Measurements from ENCODE around the gene DOCK1. TPM values are rescaled to one million over a fixed set of nuclear protein-coding genes. Genes with fewer than 3 reads are reported as not detected.

DOCK1 gene
- total RNA-seq, 2 experiments from 2014 or later, result 0.13 TPM; not detected in 1

GRCh38 chr10:127399668-127400067 lies 494.4 kb downstream of the DOCK1 start:
- Mint-ChIP-seq H3K9me3 (peaks cover 2% of the 10 kb centered on the region), H3K4me1 (no peaks in the 10 kb centered on the region), H3K27ac (no peak overlapping the region), H3K36me3 (ENCODE audit: low read depth) (no peaks in the 10 kb centered on the region), H3K27me3 (no peaks in the 10 kb centered on the region), H3K4me3 (no peak overlapping the region)
- POLR2A ChIA-PET, result no interaction called here
- DNase-seq, result no peak
- CTCF ChIA-PET, result no interaction called here

GRCh38 chr10:127400216-127400615 lies 495.0 kb downstream of the DOCK1 start:
- peaks cover 4% of the 10 kb centered on the region for H3K9me3 Mint-ChIP-seq
- CTCF ChIA-PET, result no interaction called here

DNA sequence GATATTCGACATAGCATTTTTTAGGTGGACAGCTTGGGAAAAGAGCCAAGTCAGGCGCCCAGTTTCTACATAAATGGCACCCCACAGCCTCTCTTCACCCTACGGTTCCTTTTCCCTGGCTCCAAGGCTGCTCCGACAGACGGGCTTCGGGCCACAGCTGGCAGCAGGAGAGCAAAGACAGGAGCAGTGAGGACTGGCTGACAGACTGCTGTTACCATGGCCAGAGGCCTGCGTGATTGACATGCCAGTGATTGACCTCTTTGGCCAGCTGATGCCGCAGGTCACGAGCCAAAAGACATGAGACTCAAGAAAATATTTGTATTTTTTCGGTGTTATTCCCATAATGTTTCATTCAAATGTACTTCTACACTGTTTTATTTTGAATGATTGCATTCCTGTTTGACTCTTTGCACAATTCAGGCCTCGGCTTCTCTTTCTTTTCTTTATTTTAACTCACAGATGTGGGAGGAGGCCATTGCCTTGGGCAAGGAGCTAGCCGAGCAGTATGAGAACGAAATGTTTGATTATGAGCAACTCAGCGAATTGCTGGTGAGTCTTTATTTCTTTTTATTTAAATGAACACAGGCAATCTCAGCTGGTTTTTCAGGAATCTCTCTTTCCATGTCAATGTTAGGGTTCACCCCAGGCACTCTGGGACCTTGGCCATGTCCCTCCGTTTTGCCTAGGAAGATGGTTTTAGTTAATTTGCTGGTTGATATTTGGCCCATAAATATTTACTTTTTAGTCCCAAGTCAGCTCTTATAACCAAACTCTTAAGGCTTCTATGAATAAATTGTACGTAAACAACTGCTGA lies 497.6 kb downstream of the DOCK1 start:
- Mint-ChIP-seq H3K36me3 (ENCODE audit: low read depth) (no peaks in the 10 kb centered on the region), H3K4me3 (no peak overlapping the region), H3K27ac (no peak overlapping the region), H3K27me3 (no peaks in the 10 kb centered on the region), H3K9me3 (peaks cover 4% of the 10 kb centered on the region), H3K4me1 (no peaks in the 10 kb centered on the region)
- CTCF ChIA-PET, result no interaction called here
- DNase-seq, result no peak
- POLR2A ChIA-PET, result no interaction called here

More at GRCh38 chr10:127400216-127400615, 495.0 kb downstream of the DOCK1 start:
- Mint-ChIP-seq H3K4me3 (no peak overlapping the region), H3K4me1 (no peaks in the 10 kb centered on the region), H3K27ac (no peak overlapping the region), H3K36me3 (ENCODE audit: low read depth) (no peaks in the 10 kb centered on the region), H3K27me3 (no peaks in the 10 kb centered on the region)
- no peak for DNase-seq
- POLR2A ChIA-PET, result no interaction called here

GRCh38 chr10:127405221-127405620 lies 500.0 kb downstream of the DOCK1 start:
- Mint-ChIP-seq H3K27ac (no peak overlapping the region), H3K4me3 (no peak overlapping the region), H3K9me3 (peaks cover 4% of the 10 kb centered on the region), H3K4me1 (no peaks in the 10 kb centered on the region), H3K36me3 (ENCODE audit: low read depth) (no peaks in the 10 kb centered on the region), H3K27me3 (no peaks in the 10 kb centered on the region)
- CTCF ChIA-PET, result no interaction called here
- POLR2A ChIA-PET, result no interaction called here
- no peak for DNase-seq

DNA sequence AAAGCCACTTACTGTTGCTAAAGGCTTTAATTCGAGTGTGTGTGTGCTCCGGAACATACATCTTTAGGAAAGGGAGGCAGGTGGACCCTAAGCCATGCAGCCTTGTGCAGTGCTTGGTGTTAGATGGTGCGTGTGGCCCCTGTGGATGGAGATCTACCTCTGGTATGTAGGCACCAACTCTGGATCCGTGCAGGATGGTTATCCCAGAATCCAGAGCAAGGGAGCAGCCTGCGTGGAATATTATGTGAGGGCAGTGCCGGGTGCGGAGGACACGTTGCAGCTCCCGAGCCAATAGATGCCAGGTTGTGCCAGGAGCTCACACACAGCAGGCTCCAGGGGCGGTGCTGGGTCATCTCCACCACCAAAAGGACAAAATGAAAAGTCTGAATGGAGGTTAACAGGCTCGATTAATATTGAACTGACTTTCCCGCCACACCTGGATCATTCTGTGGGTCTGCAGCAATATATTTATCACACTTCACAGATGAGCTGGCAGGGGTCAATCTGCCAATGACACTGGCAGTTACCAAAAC lies 500.9 kb downstream of the DOCK1 start:
- Mint-ChIP-seq H3K27ac (no peak overlapping the region), H3K4me3 (no peak overlapping the region), H3K4me1 (no peaks in the 10 kb centered on the region), H3K9me3 (peaks cover 4% of the 10 kb centered on the region), H3K36me3 (ENCODE audit: low read depth) (no peaks in the 10 kb centered on the region), H3K27me3 (no peaks in the 10 kb centered on the region)
- CTCF ChIA-PET, result no interaction called here
- DNase-seq, result no peak
- POLR2A ChIA-PET, result no interaction called here

DNA sequence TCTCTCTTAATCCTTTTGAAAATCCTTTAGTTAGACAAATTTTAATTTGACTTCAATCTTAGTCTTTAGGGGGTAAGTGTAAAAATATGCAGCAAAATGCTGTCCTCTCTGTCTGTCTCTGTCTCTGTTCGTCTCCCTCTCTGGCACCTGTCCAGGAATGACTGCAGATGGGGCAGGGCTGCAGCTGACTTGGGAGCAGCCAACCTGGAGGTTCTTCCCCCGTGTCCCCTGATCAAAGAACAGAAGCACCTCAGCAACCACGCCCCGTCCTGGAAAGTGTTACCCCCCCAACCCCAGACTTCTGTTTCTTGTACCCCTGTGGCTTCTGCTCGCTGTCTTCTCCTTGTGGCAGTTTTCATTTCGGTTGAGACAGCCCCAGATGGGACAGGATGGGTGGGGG lies 502.3 kb downstream of the DOCK1 start:
- Mint-ChIP-seq H3K27ac (no peak overlapping the region), H3K4me3 (no peak overlapping the region), H3K27me3 (no peaks in the 10 kb centered on the region), H3K36me3 (ENCODE audit: low read depth) (no peaks in the 10 kb centered on the region), H3K9me3 (peaks cover 4% of the 10 kb centered on the region), H3K4me1 (no peaks in the 10 kb centered on the region)
- POLR2A ChIA-PET, result no interaction called here
- DNase-seq, result no peak
- CTCF ChIA-PET, result no interaction called here

GRCh38 chr10:127408112-127408710 lies 503.0 kb downstream of the DOCK1 start:
- no peaks in the 10 kb centered on the region for H3K27me3 Mint-ChIP-seq
- H3K27ac Mint-ChIP-seq, result no peak overlapping the region
- no peaks in the 10 kb centered on the region for H3K36me3 Mint-ChIP-seq (ENCODE audit: low read depth)
- DNase-seq, result no peak
- no peaks in the 10 kb centered on the region for H3K4me1 Mint-ChIP-seq
- peaks cover 4% of the 10 kb centered on the region for H3K9me3 Mint-ChIP-seq
- ChIA-PET CTCF (no interaction called here), POLR2A (no interaction called here)
- no peak overlapping the region for H3K4me3 Mint-ChIP-seq

- no peaks in the 10 kb centered on the region for H3K4me1 Mint-ChIP-seq
- CTCF ChIA-PET, result no interaction called here
- H3K9me3 Mint-ChIP-seq, result peaks cover 4% of the 10 kb centered on the region
- no peaks in the 10 kb centered on the region for H3K27me3 Mint-ChIP-seq
- no peaks in the 10 kb centered on the region for H3K36me3 Mint-ChIP-seq (ENCODE audit: low read depth)
- H3K27ac Mint-ChIP-seq, result no peak overlapping the region
- no peak for DNase-seq
- POLR2A ChIA-PET, result no interaction called here
- no peak overlapping the region for H3K4me3 Mint-ChIP-seq
Observed at GRCh38 chr10:127408733-127409132, 503.5 kb downstream of the DOCK1 start.

DNA sequence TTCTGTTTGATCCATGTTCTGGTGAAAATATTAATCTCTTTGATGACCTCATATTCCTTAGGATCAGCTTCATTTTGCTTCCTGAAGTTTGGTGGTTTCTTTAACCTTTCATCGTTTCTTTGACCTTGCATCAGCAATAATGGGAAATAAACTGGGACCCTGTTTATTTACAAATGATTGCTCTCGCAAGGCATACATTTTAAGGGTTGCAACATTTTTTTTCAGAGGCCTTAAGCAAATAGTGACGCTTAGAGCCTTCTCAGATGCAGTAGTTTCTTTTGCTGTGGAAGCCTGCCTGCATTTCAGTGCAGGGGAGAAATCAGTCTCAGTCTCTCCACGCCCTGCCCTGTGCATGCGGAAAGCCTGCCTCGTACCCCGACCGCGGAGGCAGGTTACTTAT lies 504.8 kb downstream of the DOCK1 start:
- ChIA-PET POLR2A (no interaction called here), CTCF (no interaction called here)
- Mint-ChIP-seq H3K27ac (no peak overlapping the region), H3K36me3 (ENCODE audit: low read depth) (no peaks in the 10 kb centered on the region), H3K27me3 (no peaks in the 10 kb centered on the region), H3K4me1 (no peaks in the 10 kb centered on the region), H3K4me3 (no peak overlapping the region), H3K9me3 (no peaks in the 10 kb centered on the region)
- DNase-seq, result no peak

GRCh38 chr10:127411062-127411461 lies 505.8 kb downstream of the DOCK1 start:
- Mint-ChIP-seq H3K27me3 (no peaks in the 10 kb centered on the region), H3K36me3 (ENCODE audit: low read depth) (no peaks in the 10 kb centered on the region), H3K27ac (no peak overlapping the region), H3K4me3 (no peak overlapping the region), H3K4me1 (no peaks in the 10 kb centered on the region), H3K9me3 (no peaks in the 10 kb centered on the region)
- no peak for DNase-seq
- POLR2A ChIA-PET, result no interaction called here
- CTCF ChIA-PET, result no interaction called here

GRCh38 chr10:127413326-127413725 lies 508.1 kb downstream of the DOCK1 start:
- Mint-ChIP-seq H3K4me3 (no peak overlapping the region), H3K9me3 (no peaks in the 10 kb centered on the region), H3K27me3 (no peaks in the 10 kb centered on the region), H3K36me3 (ENCODE audit: low read depth) (no peaks in the 10 kb centered on the region), H3K4me1 (no peaks in the 10 kb centered on the region), H3K27ac (no peak overlapping the region)
- ChIA-PET CTCF (no interaction called here), POLR2A (no interaction called here)
- no peak for DNase-seq

DNA sequence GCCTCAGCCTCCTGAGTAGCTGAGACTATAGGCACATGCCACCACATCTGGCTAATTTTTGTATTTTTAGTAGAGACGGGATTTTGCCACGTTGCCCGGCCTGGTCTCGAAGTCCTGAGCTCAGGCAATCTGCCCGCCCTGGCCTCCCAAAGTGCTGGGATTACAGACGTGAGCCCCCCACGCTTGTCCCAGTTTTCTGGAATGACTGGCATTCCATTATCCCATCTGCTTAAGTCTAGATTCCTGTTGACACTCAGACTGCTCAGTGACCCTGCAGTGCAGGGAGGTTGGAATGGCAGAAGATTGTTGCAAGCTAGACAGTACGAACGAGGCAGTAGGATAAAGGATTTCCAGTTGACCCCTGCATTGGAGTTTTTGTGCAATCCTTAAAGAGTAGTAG lies 508.8 kb downstream of the DOCK1 start:
- Mint-ChIP-seq H3K27me3 (no peaks in the 10 kb centered on the region), H3K36me3 (ENCODE audit: low read depth) (no peaks in the 10 kb centered on the region), H3K27ac (no peak overlapping the region), H3K9me3 (no peaks in the 10 kb centered on the region), H3K4me1 (no peaks in the 10 kb centered on the region), H3K4me3 (no peak overlapping the region)
- no peak for DNase-seq
- CTCF ChIA-PET, result no interaction called here
- POLR2A ChIA-PET, result no interaction called here

DNA sequence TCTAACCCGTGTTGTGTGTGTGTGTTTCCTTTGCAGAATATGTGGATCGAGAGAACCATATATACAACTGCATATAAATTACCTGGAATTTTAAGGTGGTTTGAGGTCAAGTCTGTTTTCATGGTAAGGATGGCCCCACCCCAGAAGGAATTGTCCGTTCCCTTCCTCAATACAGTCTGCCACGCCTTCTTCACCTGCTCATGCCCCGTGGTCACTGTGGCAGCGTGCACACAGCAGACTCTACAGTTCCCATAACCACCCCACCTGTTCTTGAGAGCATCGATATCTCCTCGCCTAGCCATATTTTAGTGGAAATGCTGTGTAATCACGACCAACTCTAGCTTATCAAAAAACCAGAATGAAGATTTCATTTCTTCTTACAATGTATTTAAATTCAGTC lies 509.9 kb downstream of the DOCK1 start:
- no peak overlapping the region for H3K27ac Mint-ChIP-seq
- no peaks in the 10 kb centered on the region for H3K9me3 Mint-ChIP-seq
- CTCF ChIA-PET, result no interaction called here
- no peak overlapping the region for H3K4me3 Mint-ChIP-seq
- POLR2A ChIA-PET, result no interaction called here
- H3K36me3 Mint-ChIP-seq (ENCODE audit: low read depth), result no peaks in the 10 kb centered on the region
- H3K4me1 Mint-ChIP-seq, result no peaks in the 10 kb centered on the region
- H3K27me3 Mint-ChIP-seq, result no peaks in the 10 kb centered on the region
- no peak for DNase-seq

DNA sequence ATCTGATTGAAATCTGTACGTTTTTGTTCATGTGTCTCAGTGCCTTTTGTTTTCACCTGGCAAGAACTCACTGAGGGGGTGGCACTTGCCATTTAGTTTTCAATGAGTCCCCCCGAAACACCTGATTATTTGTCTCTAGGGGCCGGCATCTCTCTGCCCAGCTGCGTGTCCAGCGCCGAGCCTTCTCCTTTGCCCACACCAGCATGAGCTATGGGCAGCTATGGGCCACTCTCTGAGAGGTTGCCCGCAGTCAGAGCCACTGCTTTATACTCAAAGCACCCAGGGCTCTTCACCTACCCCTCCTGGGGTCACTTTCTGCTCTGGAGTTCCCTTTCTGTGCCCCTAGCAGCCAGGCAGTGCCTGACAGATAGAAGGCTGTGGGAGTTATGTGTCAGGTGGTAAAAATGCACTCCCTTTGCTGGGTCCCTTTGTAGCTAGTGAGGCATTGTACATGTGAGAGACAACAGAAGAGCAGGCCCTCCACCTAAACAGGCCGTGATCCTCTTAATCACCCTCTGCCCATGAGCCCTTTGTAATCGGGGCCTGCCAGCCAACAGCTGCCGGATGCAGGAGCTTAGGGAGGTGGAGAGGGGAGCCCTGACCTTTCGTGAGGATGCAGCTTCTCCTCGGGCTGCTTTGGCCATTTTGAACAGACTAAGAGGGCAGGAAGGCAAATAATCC lies 510.8 kb downstream of the DOCK1 start:
- ChIA-PET CTCF (no interaction called here), POLR2A (no interaction called here)
- no peak overlapping the region for H3K4me3 Mint-ChIP-seq
- no peaks in the 10 kb centered on the region for H3K36me3 Mint-ChIP-seq (ENCODE audit: low read depth)
- no peaks in the 10 kb centered on the region for H3K4me1 Mint-ChIP-seq
- no peak for DNase-seq
- H3K27me3 Mint-ChIP-seq, result no peaks in the 10 kb centered on the region
- H3K27ac Mint-ChIP-seq, result no peak overlapping the region
- H3K9me3 Mint-ChIP-seq, result no peaks in the 10 kb centered on the region
